HG03520 (cell line): Measurements from ENCODE around the gene OR6B2.
"Not testable (repeated sequence)": the region's sequence is repeated elsewhere in the genome, so short reads cannot be mapped to it uniquely, and the experiment has no call there.

Experiments used
- ATAC-seq: cut with Tn5 transposase; IDR thresholded peaks from one replicate; pipeline ENCODE4 v1.9.1; 2021; ENCODE audit warnings: mild to moderate bottlenecking, moderate library complexity; ENCODE audit not compliant: unreplicated experiment

Gene OR6B2

DNA sequence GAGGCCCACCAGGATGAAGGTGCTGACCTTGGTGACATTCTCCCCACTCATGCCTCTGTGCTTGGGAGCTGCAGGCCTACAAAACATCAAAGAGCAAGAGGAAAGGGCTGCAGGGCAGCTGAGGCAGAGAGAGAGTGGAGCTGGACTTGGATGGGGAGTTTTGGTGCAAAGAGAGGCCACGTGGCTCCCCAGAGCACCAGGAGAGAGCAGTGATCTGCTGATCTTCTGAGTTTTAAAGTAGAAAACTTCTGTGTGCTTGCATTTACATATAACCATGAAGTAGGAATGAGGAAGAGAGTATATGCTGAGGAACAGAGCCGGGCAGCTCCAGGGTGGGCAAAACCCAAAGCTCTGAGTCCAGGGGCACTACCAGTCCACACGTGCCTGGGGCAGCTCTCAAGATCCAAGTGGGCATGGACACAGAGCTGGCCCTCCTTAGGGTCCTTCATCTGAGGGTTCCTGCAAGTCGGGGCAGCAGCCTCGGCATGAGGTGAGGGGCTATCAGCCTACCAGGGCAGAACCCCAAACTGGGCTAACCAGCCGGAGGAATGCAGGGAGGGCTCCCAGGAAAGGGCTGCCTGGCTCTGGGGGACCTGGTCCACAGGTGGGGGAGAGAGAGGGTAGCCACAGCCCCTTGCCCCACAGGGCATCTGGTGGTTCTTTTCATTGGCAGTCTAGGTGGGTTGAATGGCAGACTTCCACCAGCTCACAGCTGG is at the start of gene OR6B2:
TSS of gene OR6B2 (minus strand) at position 51 of the 716 bp plus-strand sequence. CDS start at position 51, 0 bp downstream.
- ATAC-seq: no peak

DNA sequence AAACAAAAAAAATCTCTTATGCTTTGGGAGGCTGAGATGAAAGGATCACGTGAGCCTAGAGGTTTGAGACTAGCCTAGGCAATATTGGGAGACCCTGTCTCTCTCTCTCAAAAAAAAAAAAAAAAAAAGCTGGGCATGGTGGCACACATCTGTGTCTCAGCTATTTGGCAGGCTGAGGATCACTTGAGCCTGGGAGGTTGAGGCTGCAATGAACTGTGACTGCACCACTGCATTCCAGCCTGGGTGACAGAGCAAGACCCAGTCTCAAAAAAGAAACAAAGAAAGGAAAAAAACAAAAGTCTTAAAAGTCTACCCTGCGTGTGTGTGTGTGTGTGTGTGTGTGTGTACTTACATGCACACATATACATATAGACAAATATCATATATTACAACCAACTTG is 48.4 kb upstream of the OR6B2 start:
- no peak for ATAC-seq

DNA sequence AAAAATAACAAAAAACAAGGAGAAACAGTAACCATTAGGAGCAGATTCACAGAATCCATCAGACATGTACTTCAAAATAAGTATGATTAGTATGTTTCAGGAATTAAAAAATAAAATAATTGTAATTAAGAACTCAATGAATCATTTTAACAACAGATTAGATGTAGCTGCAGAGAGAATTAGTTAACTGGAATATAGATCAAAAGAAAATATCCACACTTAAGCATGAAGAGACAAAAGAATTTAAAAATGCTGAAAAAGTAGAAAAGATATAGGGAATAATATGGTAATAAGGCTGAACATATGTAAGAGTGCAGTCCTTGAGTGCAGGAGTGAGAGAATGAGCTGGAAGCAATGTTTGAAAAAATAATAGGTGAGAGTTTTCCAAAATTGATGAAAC is 47.2 kb upstream of the OR6B2 start:
- ATAC-seq: no peak

DNA sequence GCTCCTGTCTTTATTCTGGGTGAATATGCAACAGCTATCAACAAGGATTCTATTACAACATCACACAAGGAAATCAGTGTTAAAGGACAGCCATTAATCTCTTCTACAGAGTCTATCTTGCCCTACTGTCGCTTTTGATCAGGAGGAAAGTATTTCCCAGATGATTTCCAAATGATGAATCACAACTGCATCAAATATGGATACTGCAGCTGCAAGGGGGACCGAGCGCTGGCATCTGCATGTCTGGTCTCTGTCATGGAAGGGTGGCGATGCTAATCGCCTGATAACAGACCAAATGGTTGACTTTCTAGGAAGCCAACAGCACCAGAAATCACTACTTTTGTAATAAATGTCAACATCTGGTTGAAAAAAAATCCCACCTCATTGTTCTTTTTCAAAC is 44.3 kb upstream of the OR6B2 start:
- ATAC-seq: no peak

DNA sequence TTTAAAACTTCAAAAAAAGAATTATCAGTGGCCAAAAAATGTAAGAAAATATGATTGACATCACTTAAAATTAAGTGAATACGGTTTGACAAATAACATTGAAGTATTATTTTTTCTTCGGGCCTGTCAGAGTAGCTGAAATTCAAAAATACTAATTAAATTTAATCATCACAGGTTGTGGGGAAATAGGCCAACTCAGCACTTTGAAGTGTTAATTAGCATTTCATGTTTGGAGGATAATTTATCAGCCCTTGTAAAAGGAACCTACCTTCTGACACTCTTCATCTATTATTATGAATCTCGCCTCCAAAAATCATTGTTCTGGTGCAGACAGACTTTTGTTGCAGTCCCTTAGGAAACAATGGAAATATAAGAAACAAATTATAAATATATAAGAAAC is 40.7 kb upstream of the OR6B2 start:
- no peak for ATAC-seq

DNA sequence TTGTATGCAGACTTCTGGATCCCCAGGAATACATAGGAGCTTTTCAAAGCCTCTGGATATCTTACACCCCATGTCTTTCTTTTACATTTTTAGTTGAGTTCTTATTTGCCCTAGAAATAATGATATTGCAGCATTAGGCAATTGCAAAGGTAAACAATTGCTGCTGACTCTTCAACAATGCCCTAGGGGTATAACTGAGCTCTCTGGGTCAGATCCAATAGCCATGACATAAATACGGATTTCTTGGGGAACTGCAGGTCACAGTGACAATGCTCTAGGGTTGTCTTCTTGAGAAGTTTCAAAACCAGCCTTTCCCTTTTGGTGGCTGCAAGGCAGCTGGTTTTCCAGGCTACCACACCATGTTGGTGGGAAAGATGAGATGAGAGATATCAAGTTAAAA is 39.6 kb upstream of the OR6B2 start:
- no peak for ATAC-seq

DNA sequence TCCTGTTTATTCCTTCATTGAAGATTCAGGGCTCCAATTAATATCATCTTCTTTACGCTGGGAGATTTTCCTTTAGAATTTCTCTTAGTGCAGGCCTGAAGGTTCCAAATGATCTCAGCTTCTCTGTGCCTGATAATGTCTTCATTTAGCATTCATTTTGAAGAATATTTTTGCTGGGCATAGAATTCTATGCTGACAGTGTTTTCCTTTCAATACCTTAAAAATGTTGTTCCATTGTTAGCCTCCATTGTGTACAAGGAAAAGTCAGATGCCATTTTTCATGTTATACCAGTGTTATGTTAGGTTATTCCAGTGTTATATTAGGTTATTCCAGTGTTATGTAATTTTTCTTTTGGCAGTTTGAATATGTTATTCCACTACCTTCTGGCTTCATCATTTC is 38.0 kb upstream of the OR6B2 start:
- no peak for ATAC-seq

DNA sequence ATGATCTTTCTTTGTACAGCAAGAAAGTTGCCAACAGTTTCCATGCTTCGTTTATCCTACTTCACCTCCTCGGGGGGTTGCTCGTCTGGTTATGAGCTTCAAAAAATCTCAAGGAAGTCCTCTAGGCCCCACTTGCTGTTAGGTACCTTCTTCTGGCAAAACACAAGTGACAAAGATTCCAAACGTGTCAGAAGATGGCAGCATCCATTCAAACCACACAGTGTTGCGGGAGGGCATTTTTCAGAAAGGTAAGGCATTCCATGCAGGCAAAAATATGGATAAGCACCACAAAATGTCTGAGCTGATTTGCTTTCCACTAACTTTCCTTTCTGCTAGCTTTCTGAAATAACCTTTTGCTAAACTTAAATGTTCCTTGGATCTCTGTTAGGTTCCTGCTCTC is 36.3 kb upstream of the OR6B2 start:
- ATAC-seq: no peak

DNA sequence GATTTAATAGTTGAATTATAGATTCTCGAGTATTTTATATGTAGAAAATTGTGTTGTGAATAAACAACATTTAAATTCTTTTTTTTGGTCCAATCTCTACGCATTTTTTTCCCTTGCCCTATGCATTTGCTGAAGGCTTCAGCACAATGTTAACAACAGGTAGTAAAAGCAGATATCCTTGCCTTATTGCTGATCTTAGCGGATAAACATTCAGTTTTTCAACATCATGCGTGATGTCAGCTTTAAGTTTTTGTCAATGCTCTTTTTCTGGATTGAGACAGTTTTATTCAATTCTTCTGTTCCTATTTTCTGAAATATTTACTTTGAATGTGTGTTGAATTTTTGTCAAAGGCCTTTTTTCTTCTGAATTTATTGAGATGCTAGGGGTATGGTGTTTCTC is 34.7 kb upstream of the OR6B2 start:
- ATAC-seq: no peak

DNA sequence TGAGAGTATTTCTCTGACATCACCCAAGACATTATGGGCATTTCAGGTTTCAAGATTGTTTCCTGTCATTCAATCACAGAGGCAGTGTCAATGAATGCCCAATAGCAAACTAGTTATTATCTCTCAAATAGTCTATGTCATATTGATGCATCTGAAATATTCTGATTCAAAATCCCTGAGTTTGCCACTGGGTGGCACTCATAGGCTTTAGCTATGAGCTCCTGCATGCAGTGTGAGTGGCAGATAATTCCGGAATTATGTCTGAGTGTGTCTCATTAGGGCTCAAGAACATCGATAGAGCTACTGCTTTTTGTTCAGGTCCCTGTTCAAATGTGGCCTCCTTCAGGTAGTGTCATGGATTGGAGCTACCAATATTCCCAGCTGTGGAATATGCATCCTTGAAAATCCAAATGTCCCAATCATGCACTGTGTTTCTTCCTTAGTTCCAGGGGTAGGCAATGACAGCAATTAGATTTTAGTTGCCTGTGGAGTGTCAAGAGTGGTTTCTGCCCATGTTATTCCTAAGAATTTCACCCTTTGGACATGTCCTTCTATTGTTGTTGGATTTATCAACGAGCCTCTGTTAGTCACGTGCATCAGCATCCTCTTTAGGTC is 30.9 kb upstream of the OR6B2 start:
- ATAC-seq: no peak

DNA sequence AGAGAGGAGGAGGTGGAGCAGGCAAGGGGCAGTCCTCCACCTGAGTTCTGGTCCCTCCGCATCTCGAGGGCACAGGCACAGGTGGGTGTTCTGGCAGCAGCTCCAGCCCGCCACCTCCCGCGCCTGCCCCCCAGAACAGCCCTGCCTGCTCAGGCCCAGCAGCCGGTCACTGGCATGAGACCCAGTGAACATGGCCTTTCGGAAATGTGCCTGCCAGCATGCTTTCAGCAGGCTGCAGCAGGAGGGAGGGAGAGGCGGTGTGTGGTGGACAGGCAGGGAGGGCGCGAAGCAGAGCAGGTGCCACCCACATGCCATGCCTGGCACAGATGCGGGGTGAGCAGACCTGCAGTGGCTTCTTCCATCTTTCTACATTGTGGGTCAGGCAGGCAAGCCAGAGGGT is 26.4 kb upstream of the OR6B2 start:
- no peak for ATAC-seq

DNA sequence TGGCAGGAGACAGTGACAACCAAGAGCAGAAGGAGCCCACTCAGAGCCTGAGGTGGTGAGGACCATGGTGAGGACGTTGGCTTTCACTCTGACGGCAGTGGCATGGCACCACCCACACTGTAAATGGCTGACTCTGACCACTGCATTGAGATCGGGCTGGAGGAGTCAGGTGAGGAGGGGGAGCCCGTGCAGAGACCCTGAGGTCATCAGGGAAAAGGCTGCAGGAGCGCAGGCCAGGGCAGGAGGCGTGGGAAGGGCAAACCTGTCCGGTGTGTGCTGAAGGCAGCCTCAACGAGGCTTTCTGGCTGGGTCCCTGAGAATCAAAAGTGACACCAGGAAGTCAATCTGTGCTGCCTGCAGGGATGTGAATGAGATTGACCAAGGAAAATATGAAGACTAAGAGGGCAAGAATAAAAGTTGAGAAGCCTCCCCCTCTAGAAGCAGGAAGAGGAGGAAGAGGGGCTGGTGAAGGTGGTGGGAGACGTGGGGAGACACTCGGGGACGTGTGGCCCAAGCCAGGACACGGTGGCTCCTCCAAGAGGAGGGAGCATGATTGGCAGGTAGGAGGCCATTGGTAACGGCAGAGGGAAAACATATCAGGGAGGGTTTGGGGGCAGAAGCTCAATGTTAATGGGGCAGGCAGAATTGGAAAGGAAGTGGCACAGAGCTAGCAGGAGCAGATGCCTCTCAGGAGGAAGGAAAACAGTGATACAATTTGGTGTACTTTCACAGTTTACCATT is 25.1 kb upstream of the OR6B2 start:
- no peak for ATAC-seq

DNA sequence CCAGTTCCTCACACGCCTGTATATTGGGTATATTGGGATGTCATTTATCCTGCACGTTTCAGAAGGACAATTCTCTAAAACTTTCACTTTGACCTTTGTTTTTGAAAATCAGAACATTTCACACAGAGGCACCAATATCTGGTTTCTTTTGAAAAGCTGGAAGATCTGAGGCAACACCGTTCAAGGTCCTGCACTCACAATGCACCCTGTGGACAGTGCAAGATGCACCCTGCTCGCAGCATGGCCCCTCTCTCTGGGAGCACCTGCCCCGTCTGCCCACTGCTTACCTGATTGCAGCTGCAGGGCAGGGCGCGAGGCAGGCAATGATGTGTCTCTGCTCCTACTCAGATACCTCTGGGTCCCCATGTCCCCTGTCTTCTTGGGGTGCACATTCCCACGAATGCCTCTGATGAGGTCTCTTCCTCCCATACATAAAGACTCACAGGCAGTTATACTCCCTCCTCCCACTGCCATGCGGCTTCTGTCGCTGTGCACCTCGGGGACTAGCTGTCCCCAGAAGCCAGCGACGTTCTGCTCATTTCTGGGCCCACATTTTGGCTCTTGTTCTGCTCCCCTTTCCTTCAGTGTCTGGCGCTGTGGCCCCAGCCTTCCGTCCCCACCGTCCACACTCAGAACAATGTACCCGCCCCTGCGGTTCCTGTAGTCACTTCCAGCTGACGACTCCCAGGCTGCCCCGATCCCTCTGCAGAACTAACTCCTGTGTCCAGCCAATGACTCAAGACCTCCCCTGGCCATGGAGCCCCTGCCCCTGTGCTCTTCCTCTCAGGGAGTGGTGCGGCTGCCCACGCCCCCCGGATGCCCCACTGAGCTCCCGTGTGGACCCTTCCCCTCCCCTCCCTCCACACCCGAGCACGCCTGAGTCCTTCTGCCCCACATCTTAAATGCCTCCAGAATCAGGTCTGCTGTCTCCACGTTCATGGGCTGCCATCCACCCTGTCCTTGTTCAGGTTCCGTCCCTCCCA is 23.2 kb upstream of the OR6B2 start, which contains the start of gene OR6B3:
TSS of gene OR6B3 (minus strand) at position 349 of the 983 bp plus-strand sequence.
- no peak for ATAC-seq

DNA sequence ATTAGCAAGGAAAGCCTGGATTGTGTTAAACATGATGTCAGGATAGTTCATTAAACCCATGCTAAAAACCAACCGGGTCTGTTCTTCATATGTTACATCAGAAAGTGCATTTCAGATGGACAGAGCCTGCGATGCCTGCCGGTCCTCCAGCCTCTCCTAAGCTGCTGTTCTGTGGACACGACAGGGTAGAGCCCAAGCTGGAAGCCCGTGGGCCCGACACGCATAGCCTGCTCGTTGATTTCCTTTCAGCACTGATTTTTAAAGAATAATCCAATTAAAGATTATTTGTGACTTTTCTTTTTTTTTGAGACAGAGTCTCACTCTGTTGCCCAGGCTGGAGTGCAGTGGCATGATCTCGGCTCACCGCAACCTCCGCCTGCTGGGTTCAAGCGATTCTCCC is 22.3 kb upstream of the OR6B2 start:
- ATAC-seq: no peak

DNA sequence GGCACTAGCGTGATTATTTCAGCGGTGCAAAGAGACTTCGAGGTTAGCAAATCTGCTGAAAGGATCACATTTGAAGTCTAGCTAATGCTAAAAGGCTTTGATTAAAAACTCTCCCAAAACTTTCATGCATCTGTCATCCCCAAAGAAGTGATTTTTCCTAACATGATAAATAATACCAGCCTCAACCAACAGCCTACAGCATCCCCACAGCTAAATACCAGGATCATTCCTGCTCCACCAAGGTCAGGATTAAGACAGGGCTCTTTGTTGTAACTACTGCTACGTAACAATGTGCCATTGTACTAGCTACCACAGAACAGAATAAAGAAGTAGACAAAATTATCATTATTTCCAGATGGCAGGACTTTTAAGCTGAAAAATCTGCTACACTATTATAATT is 21.5 kb upstream of the OR6B2 start:
- ATAC-seq: no peak

DNA sequence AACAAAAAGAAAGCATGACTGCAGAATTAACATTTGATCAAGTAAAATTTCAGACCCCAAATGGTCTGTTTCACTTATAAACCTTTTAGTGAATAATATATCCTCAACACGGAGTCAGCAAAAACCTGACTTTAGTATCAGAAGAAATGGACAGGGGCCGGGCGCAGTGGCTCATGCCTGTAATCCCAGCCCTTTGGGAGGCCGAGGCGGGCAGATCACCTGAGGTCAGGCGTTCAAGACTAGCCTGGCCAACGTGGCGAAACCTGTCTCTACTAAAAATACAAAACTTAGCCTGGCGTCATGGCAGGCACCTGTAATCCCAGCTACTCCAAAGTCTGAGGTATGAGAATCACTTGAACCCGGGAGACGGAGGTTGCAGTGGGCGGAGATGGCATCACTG is 20.0 kb upstream of the OR6B2 start:
- ATAC-seq: no peak

DNA sequence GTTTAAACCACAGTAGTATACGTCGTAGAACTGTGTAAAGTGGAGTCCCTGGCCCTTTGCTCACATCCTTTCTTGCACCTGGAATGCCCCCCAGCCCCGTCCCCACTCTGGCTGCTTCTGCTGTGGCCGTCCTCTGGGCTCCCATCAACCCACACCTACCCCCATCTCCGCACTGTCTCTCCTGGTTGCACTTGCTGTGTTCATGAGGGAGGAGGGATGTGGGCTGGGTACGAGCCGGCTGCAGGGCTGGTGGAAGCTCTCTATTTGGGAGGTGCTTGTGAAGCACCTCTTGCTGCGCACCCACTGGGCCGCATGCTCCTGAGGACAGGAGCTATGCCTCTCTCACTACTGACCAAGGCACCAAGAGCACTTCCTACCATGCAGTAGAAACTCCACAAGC is 18.0 kb upstream of the OR6B2 start:
- ATAC-seq: no peak

DNA sequence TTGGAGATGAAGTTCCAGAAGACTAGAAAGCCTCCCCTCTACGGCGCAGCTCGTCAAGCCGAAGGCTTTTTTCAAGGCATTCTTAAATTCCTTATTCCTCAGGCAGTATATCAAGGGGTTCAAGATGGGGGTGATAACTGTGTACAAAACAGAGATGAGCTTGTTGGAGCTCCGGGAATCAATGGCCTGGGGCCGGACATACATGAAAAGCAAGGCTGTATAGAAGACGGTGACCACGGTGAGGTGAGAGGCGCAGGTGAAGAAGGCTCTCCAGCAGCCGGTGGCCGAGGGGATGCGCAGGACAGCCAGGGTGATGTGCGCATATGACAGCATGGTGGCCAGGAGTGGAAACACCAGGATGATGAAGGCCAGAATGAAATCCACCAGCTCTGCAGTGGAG is 14.9 kb upstream of the OR6B2 start:
- no peak for ATAC-seq

DNA sequence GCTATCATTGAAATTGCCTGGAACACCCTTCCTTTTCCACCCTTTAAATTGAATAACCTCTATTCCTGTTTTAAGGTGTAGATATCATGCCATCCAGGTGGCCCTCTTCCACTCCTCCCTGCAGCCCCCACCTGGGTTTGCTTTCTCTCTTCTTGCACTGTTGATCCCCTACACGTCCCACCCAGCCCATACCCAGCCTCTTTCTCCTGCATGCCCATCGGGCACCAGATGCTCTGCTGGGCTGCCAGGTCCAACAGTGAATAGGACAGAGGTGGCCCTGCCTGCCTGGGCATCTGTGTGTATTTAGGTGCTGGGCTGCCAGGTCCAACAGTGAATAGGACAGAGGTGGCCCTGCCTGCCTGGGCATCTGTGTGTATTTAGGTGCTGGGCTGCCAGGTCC is 13.9 kb upstream of the OR6B2 start:
- not testable (repeated sequence) for ATAC-seq

DNA sequence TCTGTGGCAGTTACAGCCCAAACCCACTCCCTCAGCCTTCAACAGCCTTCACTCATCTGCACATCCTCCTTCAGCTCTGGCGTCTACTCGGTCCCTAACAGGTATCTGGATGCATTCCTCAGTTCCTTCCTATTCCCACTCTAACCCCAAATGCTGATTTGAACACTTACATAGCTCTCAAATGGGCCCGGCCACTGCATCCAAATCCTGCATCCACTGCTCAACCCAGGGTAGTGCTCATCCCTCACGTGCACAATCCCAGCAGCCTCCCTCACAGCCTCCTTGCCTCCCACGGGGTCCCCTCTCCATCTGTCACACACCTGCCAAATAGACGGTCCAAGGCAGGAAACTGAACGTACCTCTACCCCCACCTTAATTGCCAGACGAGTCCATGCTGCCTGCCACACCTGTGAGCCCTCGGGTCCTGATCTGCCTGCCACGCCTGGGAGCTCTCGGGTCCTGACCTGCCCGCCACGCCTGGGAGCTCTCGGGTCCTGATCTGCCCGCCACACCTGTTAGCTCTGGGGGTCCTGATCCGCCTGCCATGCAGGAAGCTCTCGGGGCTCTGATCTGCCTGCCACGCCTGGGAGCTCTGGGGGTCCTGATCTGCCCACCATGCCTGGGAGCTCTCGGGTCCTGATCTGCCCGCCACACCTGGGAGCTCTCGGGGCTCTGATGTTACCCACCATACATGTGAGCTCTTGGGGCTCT is 13.2 kb upstream of the OR6B2 start:
- ATAC-seq: no peak
